ENCODE data around the gene CST7. TPM values are rescaled to one million over a fixed set of nuclear protein-coding genes. Genes with fewer than 3 reads are reported as not detected.
A peak's percentile ranks its signal among the peaks of the same experiment; 100 is the strongest.
"Not testable (repeated sequence)": the region's sequence is repeated elsewhere in the genome, so short reads cannot be mapped to it uniquely, and the experiment has no call there.

CST7 gene
- total RNA-seq, 1 donor from 2014 or later = not detected

DNA sequence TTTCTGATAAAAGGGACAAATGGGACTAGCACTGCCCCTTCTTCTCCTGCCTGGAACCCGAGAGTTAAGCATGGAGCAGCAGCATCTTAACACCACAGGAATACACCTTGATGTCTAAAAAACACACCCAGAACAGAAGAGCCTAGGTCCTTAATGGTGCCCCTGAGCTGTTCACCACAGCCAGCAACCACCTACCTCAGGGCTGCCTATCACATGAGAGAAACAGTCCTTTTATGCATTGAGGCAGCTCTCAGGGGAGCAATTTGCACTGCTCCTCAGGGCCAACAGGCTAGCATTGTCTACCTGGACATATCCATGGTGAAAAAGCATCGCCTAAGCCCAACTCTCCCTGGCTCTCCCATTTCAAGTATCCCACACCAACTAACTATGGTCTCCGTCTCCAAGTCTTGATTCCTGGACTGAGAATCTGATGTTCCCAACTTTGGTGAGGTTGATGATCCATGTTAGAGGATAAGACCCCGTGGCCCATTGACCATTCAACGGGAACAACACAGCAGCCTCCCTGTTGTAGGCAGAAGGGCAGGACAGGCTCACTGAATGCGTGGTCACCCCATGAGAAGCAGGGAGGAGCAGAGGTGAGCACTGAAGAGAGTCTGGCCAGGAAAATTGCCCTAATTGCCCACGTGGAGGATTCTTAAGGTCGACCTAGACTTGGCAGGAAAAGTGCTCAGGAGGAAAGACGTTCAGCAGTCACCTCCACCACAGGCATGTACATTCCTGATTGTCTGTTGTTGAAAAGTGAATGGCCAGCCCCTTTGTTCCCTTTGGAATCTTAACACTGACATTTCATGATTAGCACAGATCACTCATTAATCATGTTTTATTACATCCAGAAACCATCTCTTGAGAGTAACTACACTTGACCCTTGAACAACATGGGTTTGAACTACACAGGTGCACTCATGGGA, 47.6 kb downstream of the CST7 start:
- peak overlapping the region; percentile 28 for H3K27ac Mint-ChIP-seq (ENCODE audit: unreplicated experiment)
- DNase-seq (ENCODE audit: low read depth, low spot score) = no peak
- no peaks in the 10 kb centered on the region for H3K36me3 Mint-ChIP-seq (ENCODE audit: low read depth)
- peaks cover 27% of the 10 kb centered on the region for H3K4me1 Mint-ChIP-seq
- no peak overlapping the region for H3K4me3 Mint-ChIP-seq
- TF ChIP-seq, protein P1, sequence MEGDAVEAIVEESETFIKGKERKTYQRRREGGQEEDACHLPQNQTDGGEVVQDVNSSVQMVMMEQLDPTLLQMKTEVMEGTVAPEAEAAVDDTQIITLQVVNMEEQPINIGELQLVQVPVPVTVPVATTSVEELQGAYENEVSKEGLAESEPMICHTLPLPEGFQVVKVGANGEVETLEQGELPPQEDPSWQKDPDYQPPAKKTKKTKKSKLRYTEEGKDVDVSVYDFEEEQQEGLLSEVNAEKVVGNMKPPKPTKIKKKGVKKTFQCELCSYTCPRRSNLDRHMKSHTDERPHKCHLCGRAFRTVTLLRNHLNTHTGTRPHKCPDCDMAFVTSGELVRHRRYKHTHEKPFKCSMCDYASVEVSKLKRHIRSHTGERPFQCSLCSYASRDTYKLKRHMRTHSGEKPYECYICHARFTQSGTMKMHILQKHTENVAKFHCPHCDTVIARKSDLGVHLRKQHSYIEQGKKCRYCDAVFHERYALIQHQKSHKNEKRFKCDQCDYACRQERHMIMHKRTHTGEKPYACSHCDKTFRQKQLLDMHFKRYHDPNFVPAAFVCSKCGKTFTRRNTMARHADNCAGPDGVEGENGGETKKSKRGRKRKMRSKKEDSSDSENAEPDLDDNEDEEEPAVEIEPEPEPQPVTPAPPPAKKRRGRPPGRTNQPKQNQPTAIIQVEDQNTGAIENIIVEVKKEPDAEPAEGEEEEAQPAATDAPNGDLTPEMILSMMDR (conservative IDR thresholded peaks at IDR 0.05) = no peak
- H3K9me3 Mint-ChIP-seq = no peaks in the 10 kb centered on the region
- H3K27me3 Mint-ChIP-seq (ENCODE audit: low read depth) = peaks cover 29% of the 10 kb centered on the region

DNA sequence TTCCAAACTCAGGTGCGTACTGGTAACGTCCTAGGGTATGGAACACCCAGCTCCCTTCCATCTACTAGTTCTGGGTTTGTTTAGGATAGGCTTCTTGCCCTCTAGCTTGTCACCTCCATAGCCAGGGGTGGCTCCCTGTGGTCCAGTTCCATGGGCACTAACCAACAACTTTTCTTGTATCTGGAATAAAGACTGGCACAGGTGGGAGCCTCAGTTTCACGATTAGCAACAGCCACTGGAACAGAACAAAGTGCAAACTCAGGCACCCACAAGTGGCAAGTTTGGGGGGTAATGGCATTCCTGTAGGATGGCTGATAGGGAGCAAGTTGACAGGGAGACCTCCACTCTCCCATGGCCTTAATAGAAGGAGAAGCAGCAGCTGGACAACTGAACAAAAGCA, 49.1 kb downstream of the CST7 start:
- Mint-ChIP-seq H3K9me3 (peaks cover 4% of the 10 kb centered on the region), H3K4me3 (no peak overlapping the region), H3K27ac (ENCODE audit: unreplicated experiment) (no peak overlapping the region), H3K4me1 (peaks cover 20% of the 10 kb centered on the region), H3K36me3 (ENCODE audit: low read depth) (no peaks in the 10 kb centered on the region), H3K27me3 (ENCODE audit: low read depth) (peaks cover 29% of the 10 kb centered on the region)
- DNase-seq (ENCODE audit: low read depth, low spot score) = no peak
- TF ChIP-seq, protein P1 (conservative IDR thresholded peaks at IDR 0.05) = no peak

DNA sequence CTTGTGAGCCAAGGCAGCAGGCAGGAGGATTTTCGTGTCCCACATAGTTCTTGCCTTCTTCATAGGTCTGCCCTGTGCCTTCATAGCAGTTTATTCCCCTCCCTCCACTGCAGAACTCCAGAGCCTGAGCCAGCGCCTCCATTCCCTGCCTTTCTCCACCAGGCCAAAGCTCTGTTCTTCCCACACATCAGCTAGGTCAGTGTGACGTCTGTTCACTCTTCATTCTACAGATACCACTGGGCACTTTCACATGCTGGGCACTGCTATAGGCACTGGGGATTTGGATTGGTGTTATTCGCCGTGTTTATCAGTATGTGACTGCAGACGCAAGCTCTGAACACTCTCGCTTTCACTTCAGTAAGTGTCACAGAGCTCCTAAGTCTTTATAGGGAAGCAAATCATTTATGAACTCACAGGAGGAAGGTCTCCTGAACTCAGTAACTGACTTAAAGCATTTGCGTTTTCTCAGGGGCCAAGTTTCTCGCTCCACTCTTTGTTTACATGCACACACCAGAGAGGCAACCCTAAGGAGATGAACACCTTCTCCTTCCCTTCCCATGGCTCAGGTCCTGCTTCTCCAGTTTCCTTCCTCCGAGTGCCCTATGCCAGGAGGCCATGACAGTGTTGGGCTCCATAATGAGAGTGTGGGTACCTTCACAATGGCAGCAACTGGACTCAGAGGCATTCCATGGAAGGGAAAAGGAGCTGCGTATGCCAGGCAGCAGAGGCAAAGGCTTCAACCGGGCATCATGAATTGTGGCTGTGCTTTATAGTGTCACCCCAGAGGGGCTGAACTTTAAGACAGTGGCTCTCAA, 49.8 kb downstream of the CST7 start:
- H3K4me3 Mint-ChIP-seq = peak overlapping the region; percentile 38
- H3K9me3 Mint-ChIP-seq = peaks cover 4% of the 10 kb centered on the region
- peaks cover 29% of the 10 kb centered on the region for H3K27me3 Mint-ChIP-seq (ENCODE audit: low read depth)
- no peaks in the 10 kb centered on the region for H3K36me3 Mint-ChIP-seq (ENCODE audit: low read depth)
- DNase-seq (ENCODE audit: low read depth, low spot score) = no peak
- H3K4me1 Mint-ChIP-seq = peaks cover 12% of the 10 kb centered on the region
- H3K27ac Mint-ChIP-seq (ENCODE audit: unreplicated experiment) = peak overlapping the region; percentile 46
- TF ChIP-seq, protein P1 (conservative IDR thresholded peaks at IDR 0.05) = no peak

DNA sequence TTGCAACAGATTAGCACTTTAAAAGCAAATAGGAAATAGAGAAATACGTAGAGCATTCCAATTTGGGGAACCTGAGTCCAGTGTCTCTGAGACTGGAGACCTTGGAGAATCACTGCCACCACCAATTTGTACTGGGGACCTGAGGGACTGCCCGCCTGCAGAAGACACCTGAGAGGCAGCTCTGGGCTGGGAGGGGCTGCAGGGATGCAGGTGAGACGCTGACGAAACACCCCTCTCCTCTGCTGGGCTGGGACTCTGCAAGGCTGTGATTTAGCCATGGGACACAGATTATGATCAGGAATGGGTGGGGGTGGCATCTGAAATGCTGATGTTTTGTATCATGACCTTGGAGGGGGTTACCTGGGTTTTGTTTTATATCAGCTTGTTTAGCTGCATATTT, 50.5 kb downstream of the CST7 start:
- TF ChIP-seq, protein P1 (conservative IDR thresholded peaks at IDR 0.05) = no peak
- Mint-ChIP-seq H3K4me1 (peaks cover 8% of the 10 kb centered on the region), H3K27ac (ENCODE audit: unreplicated experiment) (no peak overlapping the region), H3K36me3 (ENCODE audit: low read depth) (no peaks in the 10 kb centered on the region), H3K27me3 (ENCODE audit: low read depth) (peaks cover 29% of the 10 kb centered on the region), H3K9me3 (peaks cover 4% of the 10 kb centered on the region), H3K4me3 (no peak overlapping the region)
- DNase-seq (ENCODE audit: low read depth, low spot score) = no peak

DNA sequence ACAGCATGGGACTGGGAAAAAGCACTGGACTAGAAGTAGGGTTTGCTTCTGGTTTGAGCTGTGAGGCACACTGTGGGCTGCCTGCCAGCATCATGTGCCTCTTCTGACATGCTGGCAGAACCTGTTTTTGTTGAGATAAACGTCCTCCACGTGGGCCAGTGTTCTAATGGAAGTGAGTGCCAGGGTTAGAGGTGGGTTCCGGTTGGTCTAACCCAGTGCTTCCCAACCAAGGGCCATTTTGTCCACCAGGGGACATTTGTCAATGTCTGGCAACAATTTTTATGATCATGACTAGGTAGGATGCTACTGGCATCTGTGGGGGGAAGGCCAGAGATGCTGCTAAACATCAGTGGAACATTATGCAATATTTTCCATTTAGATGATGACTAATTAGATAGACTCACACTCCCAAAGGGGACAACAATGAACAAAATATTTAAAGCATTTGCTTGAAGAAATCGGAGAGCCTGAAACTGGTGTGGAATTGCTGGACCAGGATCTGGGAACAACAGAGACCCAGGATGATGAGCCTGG, 51.3 kb downstream of the CST7 start:
- H3K27me3 Mint-ChIP-seq (ENCODE audit: low read depth) = peaks cover 24% of the 10 kb centered on the region
- TF ChIP-seq, protein P1 (conservative IDR thresholded peaks at IDR 0.05) = no peak
- H3K4me1 Mint-ChIP-seq = peaks cover under 1% of the 10 kb centered on the region
- DNase-seq (ENCODE audit: low read depth, low spot score) = no peak
- no peak overlapping the region for H3K27ac Mint-ChIP-seq (ENCODE audit: unreplicated experiment)
- no peaks in the 10 kb centered on the region for H3K36me3 Mint-ChIP-seq (ENCODE audit: low read depth)
- peaks cover 4% of the 10 kb centered on the region for H3K9me3 Mint-ChIP-seq
- H3K4me3 Mint-ChIP-seq = no peak overlapping the region

DNA sequence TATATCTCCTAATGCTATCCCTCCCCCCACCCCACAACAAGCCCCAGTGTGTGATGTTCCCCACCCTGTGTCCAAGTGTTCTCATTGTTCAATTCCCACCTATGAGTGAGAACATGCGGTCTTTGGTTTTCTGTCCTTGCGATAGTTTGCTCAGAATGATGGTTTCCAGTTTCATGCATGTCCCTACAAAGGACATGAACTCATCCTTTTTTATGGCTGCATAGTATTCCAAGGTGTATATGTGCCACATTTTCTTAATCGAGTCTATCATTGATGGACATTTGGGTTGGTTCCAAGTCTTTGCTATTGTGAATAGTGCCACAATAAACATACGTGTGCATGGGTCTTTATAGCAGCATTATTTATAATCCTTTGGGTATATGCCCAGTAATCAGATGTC, 52.3 kb downstream of the CST7 start:
- H3K27ac Mint-ChIP-seq (ENCODE audit: unreplicated experiment); H3K4me3 Mint-ChIP-seq; DNase-seq (ENCODE audit: low read depth, low spot score); H3K4me1 Mint-ChIP-seq; H3K36me3 Mint-ChIP-seq (ENCODE audit: low read depth); H3K9me3 Mint-ChIP-seq: not testable (repeated sequence)
- H3K27me3 Mint-ChIP-seq (ENCODE audit: low read depth) = peaks cover 24% of the 10 kb centered on the region
